NCI-H2171 (cell line): Measurements from ENCODE around the gene RPL7L1.
"Not testable (repeated sequence)": the region's sequence is repeated elsewhere in the genome, so short reads cannot be mapped to it uniquely, and the experiment has no call there.

Source experiments
- DNase-seq: peaks from one replicate; lab custom pipeline; 2025; lab: John Stamatoyannopoulos, UW

Gene RPL7L1

DNA sequence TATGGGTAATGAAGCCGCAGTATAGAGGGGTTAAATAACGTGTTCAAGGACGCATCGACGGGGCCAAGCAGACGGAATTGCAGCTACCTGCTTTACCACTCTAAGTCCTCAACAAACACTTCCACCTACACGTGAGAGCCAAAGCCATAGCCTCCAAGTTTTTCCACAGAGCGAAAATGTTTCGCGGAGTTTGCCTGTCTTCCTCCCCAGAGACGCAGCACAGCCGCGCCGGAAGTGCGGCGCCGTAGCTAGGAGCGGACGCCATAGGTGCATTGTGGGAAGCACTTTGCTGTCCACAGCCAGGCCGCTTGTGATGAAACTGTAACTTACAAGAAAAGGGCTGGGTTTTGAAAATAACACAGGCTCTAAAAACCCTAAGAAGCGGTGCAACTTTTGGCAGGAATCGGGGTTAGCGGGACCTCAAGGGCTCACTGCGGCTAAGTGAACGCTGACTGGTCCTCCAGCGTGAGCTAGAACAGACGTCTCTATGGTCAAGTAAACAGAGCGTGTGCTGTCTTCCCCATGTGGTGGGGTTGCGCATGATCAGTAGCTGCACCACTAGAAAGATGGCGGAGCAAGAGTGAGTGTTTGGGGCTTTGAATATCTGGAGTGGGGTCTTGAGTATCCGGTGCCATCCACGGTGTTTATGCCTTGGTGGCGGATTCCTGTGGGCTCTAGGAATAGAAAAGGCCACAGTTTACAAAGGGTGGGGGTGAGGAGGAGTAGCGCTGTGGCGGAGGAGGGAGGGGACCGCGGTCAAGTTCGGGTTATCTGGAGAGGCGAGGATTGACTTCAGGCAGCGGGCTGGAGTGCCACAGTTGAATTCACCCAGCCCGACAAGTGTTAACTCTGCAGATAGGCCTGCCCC, at the start of gene RPL7L1:
RPL7L1 (plus strand) TSS at position 245 of the 868 bp plus-strand sequence; CDS start at position 540, 295 bp downstream.
- peak; percentile 80 for DNase-seq

DNA sequence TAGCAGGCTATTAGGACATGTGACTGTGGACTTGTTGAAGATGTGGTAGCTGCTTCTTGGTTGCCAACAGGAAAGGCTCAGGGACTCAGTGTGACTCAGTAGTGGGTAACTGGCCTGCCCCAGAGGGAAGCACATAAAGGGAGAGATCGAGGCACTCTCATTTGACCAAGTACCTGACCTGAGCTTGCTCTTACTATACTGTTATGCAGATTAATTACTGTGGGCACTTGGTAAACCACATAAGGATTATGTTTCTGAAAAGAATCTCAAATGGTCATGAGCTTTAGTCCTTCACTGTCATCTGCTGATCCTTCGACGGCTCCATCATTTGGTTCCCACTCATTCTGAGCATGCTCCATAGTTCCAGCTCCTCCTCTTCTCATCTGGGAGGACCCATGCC, 48.2 kb upstream of the RPL7L1 start:
- no peak for DNase-seq

DNA sequence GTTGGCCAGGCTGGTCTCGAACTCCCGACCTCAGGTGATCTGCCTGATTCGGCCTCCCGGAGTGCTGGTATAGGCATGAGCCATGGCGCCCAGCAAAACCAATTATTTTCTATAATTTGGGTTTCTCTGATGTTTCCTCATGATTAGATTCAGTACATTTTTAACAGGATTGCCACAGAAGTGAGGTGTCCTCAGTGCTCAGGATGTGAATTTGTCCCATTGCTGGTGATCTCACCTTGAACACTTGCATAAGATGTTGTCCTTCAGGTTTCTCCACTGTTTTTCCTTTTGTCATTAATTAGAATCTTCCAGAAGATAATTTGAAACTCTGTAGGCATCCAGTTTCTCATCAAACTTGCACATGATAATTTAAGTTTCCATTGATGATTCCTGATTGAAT, 45.4 kb upstream of the RPL7L1 start:
- no peak for DNase-seq

DNA sequence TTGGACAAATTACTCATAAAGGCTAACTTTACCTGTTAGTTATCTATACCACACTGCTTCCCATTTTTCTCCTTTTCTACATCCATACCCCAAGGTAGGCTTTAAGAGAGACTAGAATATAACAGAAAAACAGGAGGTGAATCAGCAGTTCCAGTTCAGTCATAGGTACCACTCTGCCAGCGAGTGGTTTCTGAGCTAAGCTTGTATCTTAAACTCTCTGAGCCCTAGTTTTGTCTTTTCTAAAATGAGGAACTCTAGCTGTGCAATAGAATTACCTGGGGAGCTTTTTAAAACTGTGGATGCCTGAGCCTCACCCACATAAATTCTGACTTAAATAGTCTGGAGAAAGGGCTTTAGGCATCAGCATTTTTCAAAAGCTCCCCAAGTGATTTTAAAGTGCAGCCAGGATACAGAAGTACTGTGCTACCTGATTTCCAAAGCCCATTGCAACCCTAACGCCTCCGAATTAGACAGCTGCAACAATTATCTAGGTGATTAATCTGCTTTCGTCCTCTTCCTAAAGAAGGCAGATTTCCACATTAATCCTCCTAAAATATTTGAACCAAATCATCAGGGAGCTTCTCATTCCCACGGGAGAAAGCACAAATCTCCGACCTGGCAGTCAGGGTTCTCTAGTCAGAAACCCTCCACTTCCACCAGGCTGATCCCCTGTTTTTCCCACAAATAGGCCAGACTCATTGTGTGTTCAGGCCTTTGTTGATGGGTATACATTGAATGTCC, 37.4 kb upstream of the RPL7L1 start:
- DNase-seq: no peak

GRCh38 chr6:42845327-42845694, 34.1 kb upstream of the RPL7L1 start:
- no peak for DNase-seq

DNA sequence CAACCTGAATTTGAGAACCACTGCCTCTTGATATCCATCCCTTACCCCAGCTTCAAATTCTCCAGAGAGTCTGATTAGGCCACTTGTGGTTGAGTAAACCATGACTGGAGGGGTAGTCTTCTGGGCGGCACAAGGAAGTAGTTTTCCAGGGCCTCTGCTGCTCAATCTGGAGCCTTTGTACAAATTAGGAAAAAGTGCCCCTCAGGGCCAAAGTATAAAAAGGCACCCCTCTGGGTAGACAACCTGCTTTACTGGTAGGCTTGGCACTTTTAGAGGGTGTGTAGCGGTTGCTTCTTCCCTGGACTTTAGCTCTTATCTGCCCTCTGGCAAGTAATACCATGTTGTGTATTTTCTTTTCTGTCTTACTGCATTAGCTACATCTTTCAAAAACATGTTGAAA, 32.9 kb upstream of the RPL7L1 start:
- DNase-seq: no peak

DNA sequence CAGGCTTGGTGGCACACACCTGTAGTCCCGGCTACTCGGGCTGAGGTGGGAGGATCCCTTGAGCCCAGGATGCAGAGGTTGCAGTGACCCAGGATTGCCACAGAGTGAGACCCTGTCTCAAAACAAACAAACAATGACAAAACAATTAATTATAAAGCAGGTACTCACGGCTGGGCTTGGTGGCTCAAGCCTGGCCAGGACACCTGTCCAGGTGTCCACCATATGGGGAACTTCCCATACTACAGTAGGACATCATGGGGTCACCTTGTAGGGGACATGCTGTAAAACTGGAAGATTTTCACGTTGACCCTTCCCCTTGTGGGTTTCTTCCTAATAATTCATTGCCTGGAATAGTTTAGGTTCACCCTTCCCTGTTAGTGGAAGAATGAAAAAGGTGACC, 30.7 kb upstream of the RPL7L1 start:
- DNase-seq: no peak

DNA sequence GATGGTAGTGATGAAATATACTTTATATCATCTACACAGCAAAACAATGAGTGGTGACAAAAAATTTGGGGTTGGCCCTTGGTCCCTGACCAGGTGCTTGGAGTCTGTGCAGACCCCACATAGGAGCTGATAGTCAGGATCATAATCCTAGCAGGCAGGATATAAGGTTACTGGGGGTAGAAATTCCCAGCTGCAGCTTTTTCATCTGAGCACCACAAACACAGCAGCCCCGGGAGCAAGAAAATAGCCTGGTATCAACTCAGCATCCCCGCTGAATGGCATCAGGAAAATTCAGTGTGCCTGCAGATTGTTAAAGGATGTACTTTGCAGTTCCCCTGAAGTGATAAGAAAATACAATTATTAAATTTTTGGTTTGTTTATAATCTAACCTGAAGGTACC, 27.8 kb upstream of the RPL7L1 start:
- DNase-seq: no peak

GRCh38 chr6:42860036-42860435, 19.4 kb upstream of the RPL7L1 start:
- no peak for DNase-seq

DNA sequence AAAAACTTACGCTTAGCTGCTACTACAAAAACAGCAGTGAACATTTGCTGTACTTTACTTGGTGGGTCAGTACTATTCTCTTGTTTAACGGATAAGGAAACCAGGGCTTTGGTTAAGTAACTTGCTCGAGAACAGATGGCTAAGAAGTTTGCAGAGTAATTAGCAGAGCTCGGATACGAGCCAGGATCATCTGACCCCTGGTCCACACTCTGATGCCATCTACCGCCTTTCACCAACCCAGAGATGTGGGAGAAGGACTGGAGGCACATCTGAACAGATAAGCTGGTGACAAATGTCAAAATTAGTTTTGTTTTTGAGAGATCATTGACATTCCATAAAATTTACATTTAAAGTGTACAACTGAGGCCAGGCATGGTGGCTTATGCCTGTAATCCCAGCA, 18.9 kb upstream of the RPL7L1 start:
- no peak for DNase-seq

- no peak for DNase-seq
Measured at GRCh38 chr6:42864602-42865001, 14.8 kb upstream of the RPL7L1 start.

DNA sequence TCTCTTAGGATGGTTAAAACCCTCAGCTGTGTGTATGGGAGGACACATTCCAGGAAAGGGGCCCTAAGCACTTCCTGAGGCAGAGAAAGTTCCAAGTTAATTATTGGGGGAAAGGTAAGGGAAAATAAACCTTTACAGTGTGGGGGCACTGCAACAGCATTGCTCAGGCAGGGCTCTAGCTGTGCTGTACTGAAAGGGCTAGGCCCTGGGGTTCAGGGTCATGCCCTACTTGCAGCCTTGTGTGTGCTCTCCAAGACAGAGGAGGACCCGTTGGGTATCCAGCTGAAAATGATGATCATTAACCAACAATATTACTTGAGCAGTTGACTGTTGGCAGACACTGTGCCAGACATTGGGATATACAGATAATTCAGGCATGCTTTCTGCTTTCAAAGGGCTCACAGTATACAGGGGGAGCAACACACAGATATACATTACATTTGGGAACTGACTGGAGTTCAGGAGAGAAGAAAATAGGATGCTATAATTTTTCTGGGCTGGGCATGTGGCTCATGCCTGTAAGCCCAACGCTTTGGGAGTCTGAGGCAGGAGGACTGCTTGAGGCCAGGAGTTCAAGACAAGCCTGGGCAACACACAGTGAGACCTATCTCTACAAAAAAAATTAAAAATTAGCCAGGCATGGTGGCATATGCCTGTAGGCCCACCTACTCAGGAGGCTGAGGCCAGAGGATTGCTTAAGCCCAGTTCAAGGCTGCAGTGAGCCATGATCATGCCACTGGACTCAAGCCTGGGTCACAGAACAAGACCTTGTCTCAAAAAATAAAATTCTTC, 9.1 kb upstream of the RPL7L1 start:
- DNase-seq: no peak

DNA sequence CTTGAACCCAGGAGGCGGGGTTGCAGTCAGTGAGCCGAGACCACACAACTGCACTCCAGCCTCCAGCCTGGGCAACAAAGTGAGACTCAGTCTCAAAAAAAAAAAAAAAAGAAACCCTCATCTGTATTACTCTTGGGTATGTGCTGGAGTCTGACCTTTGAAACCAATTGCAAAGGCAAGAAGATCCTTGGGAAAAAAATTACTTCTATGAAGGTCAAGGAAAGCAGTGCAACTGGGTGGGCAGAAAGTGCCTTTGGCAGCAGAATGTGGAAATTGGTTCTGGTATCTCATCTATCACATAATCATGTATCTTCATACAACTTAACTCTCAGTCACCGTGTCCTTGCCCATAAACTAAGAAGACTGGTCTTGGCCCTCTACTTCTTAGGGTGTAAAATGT, 7.7 kb upstream of the RPL7L1 start:
- DNase-seq: no peak

- DNase-seq: no peak
Measured at GRCh38 chr6:42873313-42873712, 6.1 kb upstream of the RPL7L1 start.

GRCh38 chr6:42877695-42878094, 1.7 kb upstream of the RPL7L1 start:
- no peak for DNase-seq

DNA sequence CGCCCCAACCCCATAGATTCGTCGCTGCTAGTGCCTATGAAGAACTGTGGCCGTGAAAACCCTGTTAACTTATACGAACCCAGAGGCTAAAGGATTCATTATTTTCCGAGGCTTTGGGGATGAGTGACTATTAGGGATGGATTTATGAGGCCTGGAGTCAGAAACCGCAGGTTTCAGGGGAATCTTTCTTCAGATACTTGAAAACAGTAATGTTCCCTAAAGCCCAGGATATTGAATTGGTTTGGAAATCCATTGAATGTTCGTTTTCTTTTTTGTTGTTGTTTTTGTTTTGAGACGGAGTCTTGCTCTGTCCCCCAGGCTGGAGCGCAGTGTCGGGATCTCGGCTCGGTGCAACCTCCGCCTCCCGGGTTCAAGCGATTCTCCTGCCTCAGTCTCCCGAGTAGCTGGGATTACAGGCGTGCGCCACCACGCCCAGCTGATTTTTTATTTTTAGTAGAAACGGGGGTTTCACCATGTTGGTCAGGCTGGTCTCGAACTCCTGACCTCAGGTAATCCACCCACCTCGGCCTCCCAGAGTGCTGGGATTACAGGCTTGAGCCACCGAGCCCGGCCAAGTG, 913 bp downstream of the RPL7L1 start:
- not testable (repeated sequence) for DNase-seq

DNA sequence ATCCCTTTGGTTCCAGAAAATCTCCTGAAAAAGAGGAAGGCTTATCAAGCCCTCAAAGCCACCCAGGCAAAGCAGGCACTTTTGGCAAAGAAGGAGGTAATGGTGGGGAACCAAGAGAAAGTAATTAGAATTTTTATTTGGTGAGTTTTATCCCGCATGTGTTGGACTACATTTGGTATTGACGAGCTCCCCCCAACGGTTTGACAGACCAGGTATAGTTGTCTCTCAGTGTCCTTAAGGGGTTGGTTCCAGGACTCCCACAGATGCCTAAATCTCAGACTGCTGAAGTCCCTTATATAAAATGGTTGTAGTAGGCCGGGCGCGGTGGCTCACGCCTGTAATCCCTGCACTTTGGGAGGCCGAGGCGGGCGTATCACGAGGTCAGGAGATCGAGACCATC, 1.5 kb downstream of the RPL7L1 start:
- DNase-seq: not testable (repeated sequence)

GRCh38 chr6:42885702-42886101, 6.3 kb downstream of the RPL7L1 start:
- DNase-seq: no peak

- DNase-seq: not testable (repeated sequence)
Measured at GRCh38 chr6:42888201-42888600, 8.8 kb downstream of the RPL7L1 start.

DNA sequence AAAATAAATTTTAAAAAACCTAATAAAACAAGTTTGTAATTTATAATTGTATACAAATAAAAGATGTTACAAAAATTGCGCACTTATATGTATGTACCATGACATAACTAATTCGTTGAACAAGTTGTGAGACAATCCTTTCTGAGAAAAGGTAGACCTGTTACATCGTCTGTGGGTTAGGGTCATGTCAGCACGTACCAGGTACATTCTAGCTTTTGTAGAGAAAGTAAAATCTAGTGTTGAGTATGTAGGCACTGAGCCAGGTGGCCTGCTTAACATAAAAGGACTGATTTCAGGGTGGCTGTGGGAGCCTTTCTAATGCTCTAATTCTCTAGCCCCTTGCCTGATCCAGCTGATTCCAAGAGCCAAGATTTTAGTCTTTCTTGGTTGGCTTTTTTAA, 10.4 kb downstream of the RPL7L1 start:
- DNase-seq: no peak

DNA sequence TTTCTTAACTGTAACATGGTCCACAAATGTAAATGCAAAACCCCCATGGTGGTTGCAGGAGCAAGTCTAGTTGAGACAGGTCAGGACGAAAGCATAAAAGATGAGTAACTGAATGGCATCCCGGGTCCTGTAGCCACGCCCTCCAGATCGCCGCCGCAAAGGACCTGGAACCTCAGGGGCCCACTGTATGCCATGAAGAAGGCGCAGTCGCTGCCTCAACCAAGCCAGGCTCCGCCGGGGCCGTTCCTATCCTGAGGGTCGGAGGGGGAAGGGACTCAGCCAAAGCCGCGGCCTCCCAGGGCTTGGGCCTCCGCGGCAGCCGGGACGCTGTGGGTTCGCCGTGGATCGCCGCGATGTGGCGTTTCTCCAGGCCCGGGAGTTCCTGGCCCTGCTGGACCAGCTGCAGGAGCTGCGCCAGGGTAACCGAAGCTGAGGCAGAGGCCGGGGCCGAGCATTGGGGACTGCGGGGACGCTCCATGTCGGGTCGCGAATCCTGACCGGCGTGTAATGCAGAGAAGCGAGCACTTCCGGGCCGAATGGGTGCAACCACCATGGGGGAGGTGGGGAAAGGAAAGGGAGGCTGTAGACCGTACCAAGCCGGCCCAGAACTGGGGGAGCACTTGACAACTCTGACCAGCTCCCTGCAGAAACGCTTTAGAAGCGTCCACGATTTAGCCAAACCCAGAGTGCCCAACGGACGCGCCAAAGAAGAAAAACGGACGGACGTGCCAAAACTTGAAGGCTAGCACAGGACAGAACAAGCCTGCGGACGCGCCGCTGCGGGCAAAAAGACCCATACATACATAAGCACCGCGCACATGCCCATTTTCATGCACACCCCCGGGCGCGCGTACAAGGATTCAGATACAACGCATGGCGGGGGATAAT, 11.1 kb downstream of the RPL7L1 start:
- DNase-seq: peak; percentile 77
